IMR-90 (cell line): ENCODE data around the gene ELFN1. TPM values are rescaled to one million over a fixed set of nuclear protein-coding genes. Genes with fewer than 3 reads are reported as not detected.

Experiments
- ATAC-seq: fragments of 200-7000 bp; cut with Tn5 transposase; 2 replicates; pipeline ENCODE4 v1.9.1; 2020; ENCODE audit warnings: low read depth, mild to moderate bottlenecking, moderate library complexity
- BruUV-seq: library from RNA; stranded (reverse); fragments of 400-500 nt; replicated peaks from 2 replicates; lab custom pipeline; 2021; lab: Mats Ljungman, UMichigan
- CTCF ChIA-PET: fragments of 300-600 bp; formaldehyde crosslinking; extraction: SDS; loops from one replicate; lab custom pipeline; 2021; ENCODE audit warnings: antibody characterized with exemption; lab: Yijun Ruan, JAX
- POLR2A ChIA-PET: fragments of 300-600 bp; sonication (Branson Sonifier 250); formaldehyde crosslinking; loops from one replicate; lab custom pipeline; 2022; ENCODE audit warnings: antibody characterized with exemption; ENCODE audit not compliant: unreplicated experiment; lab: Charles Lee
- DNase-seq: peaks from one replicate; pipeline ENCODE4 v3.0.0; 2013
- H2AFZ ChIP-seq: replicated peaks from 2 replicates; pipeline ENCODE3; 2013; ENCODE audit warnings: low read length, mild to moderate bottlenecking; ENCODE audit not compliant: poor library complexity
- H2AK5ac ChIP-seq: 2 replicates; pipeline ENCODE4 v1.6.1; 2013; ENCODE audit warnings: low read depth, low read length, inconsistent platforms
- H2AK9ac ChIP-seq: replicated peaks from 2 replicates; pipeline ENCODE3; 2013; ENCODE audit warnings: mild to moderate bottlenecking, low read depth, low read length, moderate library complexity; ENCODE audit not compliant: poor library complexity
- H2BK120ac ChIP-seq: 2 replicates; pipeline ENCODE4 v1.6.1; 2013; ENCODE audit warnings: low read depth, low read length, inconsistent platforms
- H2BK15ac ChIP-seq: 3 replicates; pipeline ENCODE4 v1.6.1; 2013; ENCODE audit warnings: low read depth, low read length, inconsistent platforms
- H2BK20ac ChIP-seq: 2 replicates; pipeline ENCODE4 v1.6.1; 2013; ENCODE audit warnings: low read depth, mild to moderate bottlenecking, inconsistent platforms, low read length, moderate library complexity
- H2BK5ac ChIP-seq: 2 replicates; pipeline ENCODE4 v1.6.1; 2013; ENCODE audit warnings: mild to moderate bottlenecking, low read depth, low read length, inconsistent platforms; ENCODE audit not compliant: poor library complexity, severe bottlenecking
- H3K14ac ChIP-seq: replicated peaks from 2 replicates; pipeline ENCODE4 v1.6.1; 2013; ENCODE audit warnings: low read depth, low read length, inconsistent platforms
- H3K18ac ChIP-seq: 2 replicates; pipeline ENCODE4 v1.6.1; 2013; ENCODE audit warnings: low read depth, low read length, control low read depth
- H3K23ac ChIP-seq: 2 replicates; pipeline ENCODE4 v1.6.1; 2013; ENCODE audit warnings: low read depth, low read length, inconsistent platforms
- H3K27ac ChIP-seq: 2 replicates; pipeline ENCODE4 v1.5.1; 2013; ENCODE audit warnings: mild to moderate bottlenecking, control low read depth, low read length; ENCODE audit not compliant: insufficient read depth
- H3K27me3 ChIP-seq: 2 replicates; pipeline ENCODE4 v1.6.1; 2013; ENCODE audit warnings: low read length; ENCODE audit not compliant: control insufficient read depth, insufficient read depth
- H3K36me3 ChIP-seq: 2 replicates; pipeline ENCODE4 v1.6.1; 2013; ENCODE audit warnings: low read length, mixed read lengths; ENCODE audit not compliant: control insufficient read depth, insufficient read depth
- H3K4ac ChIP-seq: 2 replicates; pipeline ENCODE4 v1.6.1; 2013; ENCODE audit warnings: low read depth, low read length, inconsistent platforms
- H3K4me1 ChIP-seq: 2 replicates; pipeline ENCODE4 v1.6.1; 2013; ENCODE audit warnings: low read length, mixed read lengths; ENCODE audit not compliant: control insufficient read depth, insufficient read depth
- H3K4me2 ChIP-seq: 2 replicates; pipeline ENCODE4 v1.6.1; 2013; ENCODE audit warnings: low read depth, mild to moderate bottlenecking, control low read depth, low read length, moderate library complexity
- H3K4me3 ChIP-seq: 2 replicates; pipeline ENCODE4 v1.5.1; 2013; ENCODE audit warnings: low read depth, mild to moderate bottlenecking, control low read depth, low read length, moderate library complexity; ENCODE audit not compliant: insufficient read depth
- H3K56ac ChIP-seq: 2 replicates; pipeline ENCODE4 v1.6.1; 2013; ENCODE audit warnings: low read length, inconsistent platforms; ENCODE audit not compliant: insufficient read depth; ENCODE audit errors: extremely low read depth
- H3K79me1 ChIP-seq, 2 experiments: 2 replicates each; pipeline ENCODE4 v1.6.1; 2013; ENCODE audit warnings: low read length in 2 of 2, inconsistent platforms in 1 of 2, low read depth in 1 of 2
- H3K9ac ChIP-seq: 2 replicates; pipeline ENCODE4 v1.6.1; 2013; ENCODE audit warnings: low read depth, low read length, control low read depth
- H3K9me1 ChIP-seq: 2 replicates; pipeline ENCODE4 v1.6.1; 2013; ENCODE audit warnings: low read length, inconsistent platforms; ENCODE audit not compliant: insufficient read depth
- H3K9me3 ChIP-seq: 2 replicates; pipeline ENCODE4 v1.6.1; 2013; ENCODE audit warnings: low read length; ENCODE audit not compliant: control insufficient read depth, insufficient read depth
- H4K20me1 ChIP-seq: 2 replicates; pipeline ENCODE4 v1.6.1; 2013; ENCODE audit warnings: low read length, inconsistent platforms; ENCODE audit not compliant: insufficient read depth
- H4K5ac ChIP-seq: 2 replicates; pipeline ENCODE4 v1.6.1; 2013; ENCODE audit warnings: mild to moderate bottlenecking, low read depth, low read length, control low read depth
- H4K8ac ChIP-seq, 2 experiments: 2 replicates each; pipeline ENCODE4 v1.6.1; 2013; ENCODE audit warnings: low read depth in 2 of 2, low read length in 2 of 2, control low read depth in 1 of 2, inconsistent platforms in 1 of 2
- H4K91ac ChIP-seq: 2 replicates; pipeline ENCODE4 v1.6.1; 2013; ENCODE audit warnings: low read depth, low read length, inconsistent platforms; ENCODE audit not compliant: insufficient read depth
- BHLHE40 ChIP-seq: fragments of 150-350 bp; IDR thresholded peaks from 2 replicates; pipeline ENCODE4 v1.6.1; 2016; ENCODE audit warnings: mild to moderate bottlenecking, low read depth, low read length
- CEBPB ChIP-seq: IDR thresholded peaks from 2 replicates; pipeline ENCODE4 v1.6.1; 2012; ENCODE audit warnings: low read depth, low read length, improper control_type of control experiment
- CHD1 ChIP-seq: IDR thresholded peaks from 2 replicates; pipeline ENCODE4 v1.6.1; 2012; ENCODE audit warnings: low read depth, low read length, improper control_type of control experiment
- FOS ChIP-seq: fragments of 150-350 bp; IDR thresholded peaks from 2 replicates; pipeline ENCODE4 v1.6.1; 2016; ENCODE audit warnings: low read depth, low read length
- MAFK ChIP-seq: IDR thresholded peaks from 2 replicates; pipeline ENCODE4 v1.6.1; 2012; ENCODE audit warnings: low read depth, low read length, improper control_type of control experiment
- MAZ ChIP-seq: IDR thresholded peaks from 2 replicates; pipeline ENCODE4 v1.6.1; 2012; ENCODE audit warnings: low read depth, mild to moderate bottlenecking, low read length, improper control_type of control experiment, moderate library complexity, borderline replicate concordance
- MXI1 ChIP-seq: IDR thresholded peaks from 2 replicates; pipeline ENCODE4 v1.6.1; 2012; ENCODE audit warnings: low read depth, mild to moderate bottlenecking, low read length, moderate library complexity, borderline replicate concordance
- NFE2L2 ChIP-seq: fragments of 150-350 bp; IDR thresholded peaks from 2 replicates; pipeline ENCODE4 v1.6.1; 2016; ENCODE audit warnings: low read depth, mild to moderate bottlenecking, low read length
- POLR2A ChIP-seq: IDR thresholded peaks from 2 replicates; pipeline ENCODE4 v1.6.1; 2012; ENCODE audit warnings: mild to moderate bottlenecking, low read depth, low read length
- RCOR1 ChIP-seq: IDR thresholded peaks from 2 replicates; pipeline ENCODE4 v1.6.1; 2012; ENCODE audit warnings: mild to moderate bottlenecking, low read length, improper control_type of control experiment; ENCODE audit not compliant: insufficient replicate concordance
- RFX5 ChIP-seq: IDR thresholded peaks from 2 replicates; pipeline ENCODE4 v1.8.0; 2012; ENCODE audit warnings: low read depth, mild to moderate bottlenecking, low read length, moderate library complexity
- SMC3 ChIP-seq: fragments of 150-350 bp; IDR thresholded peaks from 2 replicates; pipeline ENCODE4 v1.6.1; 2016; ENCODE audit warnings: low read depth, mild to moderate bottlenecking, antibody characterized with exemption, low read length, moderate library complexity
- USF2 ChIP-seq: fragments of 150-350 bp; IDR thresholded peaks from 2 replicates; pipeline ENCODE4 v1.6.1; 2017; ENCODE audit warnings: mild to moderate bottlenecking, antibody characterized with exemption, low read length, low read depth
- WGBS, 2 experiments: methylation state at CpG; one replicate each; pipeline versions ENCODE4 v1.1.5 to v1.1.7; 2013; ENCODE audit warnings: missing lambda C conversion rate in 2 of 2; ENCODE audit not compliant: insufficient read length in 1 of 2; ENCODE audit errors: extremely low coverage in 2 of 2; 5-methylcytosine and 5-hydroxymethylcytosine counted together
- dilution Hi-C: fragments of 300-500 bp; cut with HindIII; formaldehyde crosslinking; loops from one replicate; pipeline ENCODE4 v1.14.3; 2018; ENCODE audit warnings: low sequenced_read_pairs; ENCODE audit not compliant: unreplicated experiment
- in situ Hi-C: fragments of 300-500 bp; cut with MboI; formaldehyde crosslinking; loops from 3 replicates; pipeline ENCODE4 v1.14.3; 2019; ENCODE audit warnings: low sequenced_read_pairs, inconsistent platforms, mixed read lengths
- intact Hi-C: fragments of 100-400 bp; cut with micrococcal nuclease; formaldehyde crosslinking; loops from 2 replicates; pipeline ENCODE4 v1.10.0; 2022
- polyA plus RNA-seq, 3 experiments: library from polyadenylated mRNA; depleted of rRNA; stranded (reverse); fragments of >200 nt; gene quantifications; 2 replicates each; pipeline ENCODE4 v1.2.3, GENCODE V29; 2012; ENCODE audit warnings: low replicate concordance in 1 of 3
- total RNA-seq: library from RNA; depleted of rRNA; stranded (reverse); fragments of >200 nt; gene quantifications from 2 replicates; pipeline ENCODE4 v1.2.3, GENCODE V29; 2012

ELFN1 gene
- total and polyA plus RNA-seq, 2 of the 4 experiments (the other 2 are of a cell fraction), result 1.6 to 5.2 TPM

DNA sequence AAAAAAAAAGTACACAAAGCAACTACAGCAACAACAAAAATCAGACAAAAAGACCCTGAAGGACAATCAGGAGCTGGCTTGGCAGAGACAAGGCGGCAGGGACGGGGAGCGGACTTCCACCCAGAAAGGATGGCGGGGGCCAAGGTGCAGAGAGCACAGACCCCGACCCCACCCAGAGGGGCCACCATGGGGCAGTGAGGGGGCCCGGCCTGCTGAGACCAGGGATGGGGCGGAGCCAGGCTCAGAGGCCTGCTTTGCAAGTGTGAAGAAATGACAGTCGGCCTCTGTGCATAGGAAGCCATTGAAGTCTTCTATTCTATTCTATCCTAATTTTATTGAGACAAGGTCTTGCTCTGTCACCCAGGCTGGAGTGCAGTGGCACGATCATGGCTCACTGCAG, 82.0 kb downstream of the ELFN1 start:
- no peak overlapping the region for H4K91ac ChIP-seq
- H2AK5ac ChIP-seq, result no peak overlapping the region
- no peak overlapping the region for H3K9ac ChIP-seq
- dilution Hi-C loops, result no loop called here
- H3K27me3 ChIP-seq, result peaks cover 31% of the 10 kb centered on the region
- POLR2A ChIA-PET, result no interaction called here
- H2BK20ac ChIP-seq, result no peak overlapping the region
- no peak overlapping the region for H4K8ac ChIP-seq
- H3K4ac ChIP-seq, result no peak overlapping the region
- no peak overlapping the region for H2BK5ac ChIP-seq
- H4K5ac ChIP-seq, result no peak overlapping the region
- no peak for DNase-seq
- no peak overlapping the region for H2BK15ac ChIP-seq
- no peak for ATAC-seq
- no peaks in the 10 kb centered on the region for H3K36me3 ChIP-seq
- no peak overlapping the region for H3K27ac ChIP-seq
- no peak overlapping the region for H3K23ac ChIP-seq
- H3K79me1 ChIP-seq, result no peaks in the 10 kb centered on the region
- H3K9me3 ChIP-seq, result no peaks in the 10 kb centered on the region
- TF ChIP-seq MAFK (no peak), SMC3 (no peak), NFE2L2 (no peak), FOS (no peak), CEBPB (no peak), RFX5 (no peak), MXI1 (no peak), POLR2A (no peak), RCOR1 (no peak), CHD1 (no peak), BHLHE40 (no peak), USF2 (no peak), MAZ (no peak)
- no peaks in the 10 kb centered on the region for H3K9me1 ChIP-seq
- no TSS peak for BruUV-seq
- H2AFZ ChIP-seq, result no peak overlapping the region
- H3K4me1 ChIP-seq, result no peaks in the 10 kb centered on the region
- intact Hi-C loops, result no loop called here
- H4K20me1 ChIP-seq, result no peaks in the 10 kb centered on the region
- H3K14ac ChIP-seq, result no peak overlapping the region
- no peak overlapping the region for H3K56ac ChIP-seq
- no peak overlapping the region for H2AK9ac ChIP-seq
- H2BK120ac ChIP-seq, result no peak overlapping the region
- WGBS, 2 experiments, result 51% methylated on average over 3 of the region's 9 CpGs; no CpG with 5 or more reads in 1 of the 2 experiments
- CTCF ChIA-PET, result no interaction called here
- no peak overlapping the region for H3K4me2 ChIP-seq
- in situ Hi-C loops, result no loop called here
- H3K18ac ChIP-seq, result no peak overlapping the region
- H3K4me3 ChIP-seq, result no peak overlapping the region
